Dermis blood vessel endothelial cell (primary cell): ENCODE measurements around the gene RASAL2. TPM values are rescaled to one million over a fixed set of nuclear protein-coding genes. Genes with fewer than 3 reads are reported as not detected.

ENCODE experiments used
- DNase-seq: peaks from one replicate; pipeline ENCODE4 v3.0.0; 2010
- total RNA-seq: library from RNA; depleted of rRNA; stranded (reverse); fragments of >200 nt; gene quantifications from 2 replicates; pipeline ENCODE4 v1.2.3, GENCODE V29; 2014

Gene RASAL2
- total RNA-seq, 1 donor from 2014 or later: 32.2 TPM

DNA sequence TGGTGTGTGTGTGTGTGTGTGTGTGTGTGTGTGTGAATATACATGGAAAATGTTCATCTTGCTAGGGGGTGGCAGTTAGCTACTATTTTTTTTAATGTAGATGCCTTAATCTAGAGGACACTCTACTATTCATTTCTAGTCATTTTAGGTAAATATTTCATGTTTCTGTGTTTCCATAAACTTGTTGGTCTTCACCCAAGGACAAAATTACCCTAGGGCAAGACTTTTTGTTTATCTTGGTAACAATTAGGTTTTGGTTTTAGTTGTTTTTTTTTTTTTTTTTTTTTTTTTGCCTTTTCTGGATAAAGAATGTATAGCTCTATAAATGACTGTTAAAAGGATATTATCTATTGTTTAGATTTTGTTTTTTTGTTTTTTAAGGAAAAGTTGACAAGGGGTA is 370.7 kb downstream of the RASAL2 start:
- DNase-seq: no peak

DNA sequence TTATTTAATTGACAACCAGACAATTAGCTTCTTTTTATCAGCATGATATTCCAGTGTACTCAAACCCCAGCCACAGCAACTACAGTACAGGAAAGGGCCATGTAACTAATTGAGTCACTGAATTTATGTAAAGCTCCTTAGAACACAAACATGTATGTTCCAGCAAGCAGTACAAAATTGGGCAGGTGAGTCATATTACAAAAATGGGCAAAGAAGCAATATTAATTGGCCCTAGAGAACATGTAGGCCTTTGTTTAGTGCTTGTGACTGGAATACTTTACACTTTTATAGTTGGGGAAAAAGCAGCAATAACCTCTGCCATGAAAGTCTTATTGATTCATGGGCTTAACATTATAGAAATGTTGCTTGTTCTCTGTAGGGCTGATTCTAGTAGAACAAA is 371.1 kb downstream of the RASAL2 start:
- peak; percentile 23 for DNase-seq

DNA sequence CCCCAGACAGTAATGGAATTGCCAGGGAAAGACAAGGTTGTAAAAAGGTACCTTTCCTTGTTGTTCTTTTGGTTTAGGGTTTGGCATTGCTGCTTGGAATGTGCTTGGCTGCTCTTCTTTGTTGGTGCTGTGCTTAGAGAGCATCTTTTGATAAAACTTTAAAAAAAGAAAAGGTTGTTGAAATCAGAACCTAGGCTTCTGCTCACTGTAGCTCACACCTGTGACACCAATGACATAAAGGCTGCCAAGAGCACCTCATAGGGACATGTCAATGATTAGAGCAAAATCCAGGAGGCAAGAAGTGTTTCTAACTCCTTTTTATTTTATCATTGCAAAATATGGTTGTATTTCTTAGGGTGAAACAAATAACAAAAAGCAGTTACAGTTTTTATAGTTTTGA is 373.9 kb downstream of the RASAL2 start:
- DNase-seq: no peak

DNA sequence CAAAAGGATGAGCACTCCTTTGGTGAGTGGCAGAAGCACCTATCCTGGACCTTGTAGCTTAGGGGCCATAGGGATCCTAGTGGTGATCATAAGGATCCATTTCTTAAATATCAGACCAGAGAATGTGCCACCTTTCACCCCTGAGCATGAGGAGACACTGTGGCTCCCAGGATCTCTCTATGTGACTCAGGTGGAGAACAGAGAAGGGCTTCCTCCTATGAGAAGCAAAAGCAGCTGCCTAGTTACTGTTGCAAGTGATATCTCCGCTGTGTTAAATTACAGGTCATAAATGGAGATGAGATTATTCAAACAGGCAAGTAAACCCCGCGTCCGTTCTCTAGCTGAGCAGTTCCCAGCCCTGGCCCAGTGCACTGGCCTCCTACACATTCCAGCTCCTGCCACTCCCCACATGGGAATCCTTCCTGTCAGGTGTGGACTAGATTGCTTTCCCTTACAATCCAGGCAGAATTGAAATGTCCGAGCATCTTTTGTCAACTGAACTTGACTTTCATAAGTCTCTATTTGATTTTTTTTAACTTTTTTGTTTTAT is 376.6 kb downstream of the RASAL2 start:
- no peak for DNase-seq

DNA sequence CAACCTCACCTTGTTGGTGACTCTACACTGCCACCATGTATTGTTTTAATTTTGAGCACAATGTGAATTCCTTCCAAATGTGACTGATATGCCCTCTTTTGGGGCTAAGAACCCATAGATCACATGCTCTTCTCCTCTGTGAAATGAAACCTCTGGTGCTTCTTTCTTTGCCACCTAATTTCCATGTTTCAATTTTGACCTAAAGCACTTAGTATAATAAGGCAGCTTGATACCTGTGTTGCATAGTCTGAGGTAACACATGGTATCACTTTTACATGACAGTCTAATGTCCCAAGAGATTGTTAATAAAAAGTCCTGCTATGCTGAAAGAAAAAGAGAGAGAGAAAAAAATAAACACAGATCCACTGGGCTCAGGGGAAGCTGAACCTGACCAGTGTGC is 378.6 kb downstream of the RASAL2 start:
- no peak for DNase-seq

DNA sequence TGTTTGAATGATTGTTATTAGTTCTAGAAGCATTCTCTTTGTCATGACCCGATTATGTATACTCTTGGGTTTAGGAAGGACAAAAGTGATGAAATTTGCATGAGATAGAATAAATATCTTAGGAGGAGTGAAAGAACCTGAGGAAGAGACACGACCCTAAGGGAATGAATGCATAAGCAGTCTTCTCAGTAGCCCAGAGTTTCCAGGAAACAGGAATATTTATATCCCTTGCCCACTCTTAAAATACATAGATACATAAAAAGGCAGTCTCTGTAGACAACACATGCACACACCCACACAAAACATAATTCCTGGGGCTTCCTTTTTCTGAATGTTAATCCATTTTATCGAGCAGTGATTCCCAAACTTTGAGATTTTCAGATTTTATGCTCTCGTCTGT is 383.5 kb downstream of the RASAL2 start:
- DNase-seq: no peak

DNA sequence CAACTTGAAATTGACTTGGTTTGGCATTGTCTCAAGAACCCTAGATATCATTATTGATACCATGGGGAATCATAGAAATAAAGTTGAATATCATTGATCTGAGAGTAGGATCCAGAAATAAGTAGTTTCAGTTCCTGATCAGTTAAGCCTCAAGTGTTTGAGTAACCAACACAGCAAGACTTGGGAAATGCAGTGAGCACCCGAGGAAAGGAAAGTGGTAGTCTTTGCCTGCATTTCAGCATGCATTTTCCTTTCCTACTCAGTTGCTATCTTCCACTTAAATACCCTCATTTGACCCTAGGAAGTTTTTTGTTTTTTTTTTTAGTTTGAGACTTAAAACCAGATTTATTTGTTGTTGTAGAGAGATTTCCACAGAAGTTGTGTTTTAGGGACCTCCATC is 383.9 kb downstream of the RASAL2 start:
- no peak for DNase-seq

DNA sequence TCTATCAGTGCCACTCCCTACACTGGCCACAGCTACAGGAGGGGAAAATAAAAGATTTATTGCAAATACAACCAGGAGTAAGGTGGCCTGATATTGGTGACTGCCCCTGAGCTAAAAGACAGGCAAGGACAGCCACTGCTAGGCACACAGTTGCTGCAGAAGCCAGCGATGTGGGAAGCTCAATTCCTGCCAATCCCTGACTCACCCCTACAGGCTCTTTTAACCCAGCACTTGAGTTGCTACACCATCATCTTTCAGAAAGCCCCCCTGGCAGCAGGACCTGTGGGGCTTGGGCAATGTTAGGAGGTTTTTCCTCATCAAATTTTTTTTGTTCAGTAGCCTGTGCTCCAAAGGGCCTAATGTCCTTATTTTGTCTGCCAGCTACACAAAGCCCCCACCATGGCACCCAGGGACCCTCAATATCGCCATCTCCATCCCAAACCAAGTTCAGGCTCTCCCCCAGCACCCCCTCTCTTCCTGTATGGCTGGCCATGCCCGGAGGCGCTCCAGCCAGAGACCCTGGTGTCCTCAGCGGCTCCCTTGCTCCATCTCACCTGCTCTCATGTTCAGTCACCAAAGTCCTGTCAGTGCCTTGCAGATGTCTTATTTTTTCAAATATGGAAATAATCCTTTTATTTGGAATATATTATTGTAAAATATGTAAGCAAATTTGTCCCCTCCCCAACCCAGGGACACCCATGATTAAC is 389.5 kb downstream of the RASAL2 start:
- DNase-seq: no peak

DNA sequence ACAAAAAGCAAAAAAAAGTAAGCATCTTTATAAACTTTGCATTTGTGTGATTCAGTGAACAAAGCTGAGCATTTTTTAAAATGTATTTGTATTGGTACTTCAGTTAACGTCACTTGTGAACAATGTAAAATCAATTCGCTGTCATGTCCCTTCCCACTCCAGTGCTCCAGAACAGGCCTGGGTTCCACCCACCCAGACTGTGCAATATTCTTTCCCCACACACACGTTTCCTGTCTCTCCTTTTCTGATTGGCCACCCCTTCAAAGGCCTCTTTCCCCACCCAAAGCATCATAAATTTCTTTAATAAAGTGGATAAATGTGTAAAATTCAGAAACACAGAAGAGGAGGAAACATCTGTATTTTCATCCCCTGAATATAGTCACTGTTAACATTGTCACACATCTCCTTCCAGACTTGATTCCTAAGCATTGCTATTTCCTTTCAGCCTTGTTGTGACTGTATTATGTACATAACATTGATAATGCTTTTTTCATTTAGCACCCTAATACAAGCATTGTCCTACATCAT is 390.9 kb downstream of the RASAL2 start:
- peak; percentile 70 for DNase-seq

DNA sequence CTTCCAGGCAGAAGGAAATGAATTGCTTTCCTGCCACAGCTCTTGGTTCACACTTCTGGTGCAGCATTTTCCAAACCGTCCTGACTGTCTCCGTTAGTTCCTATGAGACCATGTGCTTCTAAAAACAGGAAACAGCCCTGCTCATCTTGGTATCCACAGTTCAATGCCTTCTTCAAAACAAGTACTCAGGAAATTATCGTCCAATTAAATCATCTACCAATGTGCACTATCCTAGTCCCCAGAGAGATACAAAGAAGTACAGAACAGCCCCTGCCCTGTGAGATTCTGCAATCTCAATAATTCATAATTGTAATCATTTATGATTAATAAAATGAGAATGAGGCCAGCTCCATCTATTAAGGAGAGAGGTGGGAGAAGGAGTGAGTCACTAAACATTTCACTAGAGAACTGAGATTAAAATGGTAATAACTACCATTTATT is 391.7 kb downstream of the RASAL2 start:
- peak; percentile 60 for DNase-seq

DNA sequence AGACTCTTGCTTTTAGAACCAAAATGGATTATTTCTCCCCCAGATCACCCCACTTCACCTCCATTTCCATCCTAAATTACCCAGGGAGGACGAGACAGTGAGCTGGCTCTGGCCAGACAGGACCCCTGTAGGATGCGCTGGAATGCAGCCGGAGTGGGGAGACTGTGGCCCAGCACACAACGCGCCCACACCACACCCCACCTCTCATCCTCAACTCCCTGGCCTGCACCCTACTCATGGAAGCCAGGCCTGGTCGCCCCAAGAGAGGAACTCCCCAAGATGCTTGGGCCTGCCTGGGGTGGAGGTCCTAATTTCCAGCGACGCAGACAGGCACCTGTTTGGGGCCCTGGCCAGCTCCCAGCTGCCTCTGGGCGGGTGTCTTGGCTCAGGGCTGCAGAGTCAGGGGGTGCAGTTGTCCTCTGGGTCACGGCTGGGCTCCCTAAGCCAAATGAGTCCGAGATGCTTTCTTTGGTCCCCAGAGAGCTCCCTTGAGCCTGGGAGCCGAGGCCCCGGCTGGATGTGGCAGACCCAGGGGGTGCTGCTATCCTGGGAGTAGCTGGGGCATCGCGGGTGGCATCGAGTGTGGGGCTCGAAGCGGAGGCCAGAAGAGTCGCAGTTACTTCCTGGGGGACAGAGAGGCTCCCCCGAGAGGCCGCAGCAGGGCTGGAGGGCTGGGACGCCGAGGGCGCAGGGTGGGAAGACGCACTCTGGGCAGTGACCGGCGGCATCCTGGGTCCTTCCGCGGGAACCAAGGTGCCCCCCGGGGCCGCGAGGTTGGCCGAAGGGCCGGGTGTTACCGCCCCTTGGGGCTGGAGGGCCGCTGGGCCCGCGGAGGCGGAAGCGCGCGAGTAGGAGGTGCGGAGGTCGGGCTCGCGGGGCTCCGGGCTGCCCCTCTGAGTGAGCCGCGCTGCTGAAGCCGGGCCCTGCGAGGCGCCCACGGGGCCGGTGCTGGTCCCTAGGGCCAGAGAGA is 392.5 kb downstream of the RASAL2 start:
- DNase-seq: no peak

DNA sequence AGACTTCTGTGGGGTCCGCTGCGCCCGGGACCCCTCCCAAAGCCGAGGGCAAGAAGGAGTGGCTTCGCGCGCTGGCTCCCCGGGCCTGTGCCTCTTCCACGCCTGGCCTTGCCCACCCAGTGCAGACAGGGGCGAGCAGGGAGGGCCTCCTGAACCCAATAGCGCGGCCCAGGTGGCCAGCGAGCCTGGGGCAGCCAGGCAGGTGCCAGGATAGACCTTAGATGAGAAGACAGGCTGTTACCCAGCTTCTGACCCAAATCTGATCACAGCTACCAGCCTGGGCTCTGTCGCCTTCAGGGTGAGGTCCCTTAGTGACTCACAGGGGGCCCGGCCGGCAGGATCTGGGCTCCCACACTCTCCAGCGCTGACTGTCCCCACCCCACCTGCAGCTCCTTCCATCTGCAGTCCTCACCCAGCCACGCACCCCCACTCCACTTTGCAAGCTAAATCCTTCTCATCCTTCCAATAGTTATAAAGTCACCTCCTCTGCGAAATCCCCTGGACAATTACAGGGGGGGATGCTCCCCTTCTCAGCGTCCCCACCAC is 393.2 kb downstream of the RASAL2 start:
- DNase-seq: no peak

DNA sequence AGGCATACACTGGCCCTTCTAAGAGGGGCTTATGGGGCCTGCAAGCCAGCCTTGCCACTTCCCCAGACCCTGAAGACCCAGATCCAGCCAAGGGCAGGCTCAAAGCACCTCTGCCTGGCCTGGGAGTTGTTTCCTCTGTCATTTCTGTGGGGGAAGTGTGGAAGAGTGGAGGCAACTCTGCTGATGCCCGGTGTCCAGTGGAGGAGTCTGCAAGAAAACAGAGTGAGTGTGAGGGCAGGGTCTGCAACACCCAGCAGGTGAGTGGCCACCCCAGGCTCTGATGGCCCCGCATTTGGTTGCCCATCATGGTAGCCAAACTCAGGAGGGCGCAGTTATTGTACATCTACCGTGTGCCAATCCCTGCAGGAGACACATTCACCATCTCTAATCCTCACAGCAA is 394.5 kb downstream of the RASAL2 start:
- DNase-seq: no peak

DNA sequence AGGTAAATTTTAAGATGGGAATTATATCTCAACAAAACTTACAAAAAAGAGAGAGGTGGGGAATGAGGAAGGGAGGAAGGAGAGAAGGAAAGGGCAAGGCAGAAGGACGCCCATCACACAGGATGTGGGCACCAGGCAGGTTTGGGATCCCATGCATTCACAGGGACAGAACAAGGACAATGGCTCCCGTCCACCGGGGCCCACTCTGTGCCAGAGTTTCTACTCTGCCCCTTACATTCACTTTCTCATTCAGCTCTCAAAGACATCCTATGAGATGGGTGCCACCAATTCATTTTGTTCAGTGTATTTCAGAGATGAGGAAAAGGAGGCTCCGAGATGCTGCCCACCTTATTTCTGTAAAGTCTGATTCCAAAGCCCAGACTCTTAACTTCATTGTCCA is 395.5 kb downstream of the RASAL2 start:
- no peak for DNase-seq

DNA sequence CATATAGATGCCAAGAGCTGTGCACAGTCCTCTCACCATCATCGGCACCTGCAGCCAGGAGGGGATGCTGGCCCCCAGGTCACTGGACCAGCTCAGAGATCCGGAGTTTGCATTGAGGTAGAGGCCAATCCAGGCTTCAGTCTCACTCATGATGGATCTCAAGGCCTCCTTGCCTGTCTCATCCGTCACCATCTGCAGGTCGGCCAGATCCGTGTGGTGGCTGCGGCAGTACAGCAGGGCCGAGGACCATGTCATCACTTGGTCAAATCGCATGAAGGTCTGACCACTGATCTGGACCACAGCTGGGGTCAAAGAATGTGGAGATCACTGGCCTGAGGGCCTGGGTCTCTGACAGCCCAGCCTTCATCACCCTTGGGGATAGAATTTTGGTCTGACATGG is 396.2 kb downstream of the RASAL2 start:
- DNase-seq: no peak

DNA sequence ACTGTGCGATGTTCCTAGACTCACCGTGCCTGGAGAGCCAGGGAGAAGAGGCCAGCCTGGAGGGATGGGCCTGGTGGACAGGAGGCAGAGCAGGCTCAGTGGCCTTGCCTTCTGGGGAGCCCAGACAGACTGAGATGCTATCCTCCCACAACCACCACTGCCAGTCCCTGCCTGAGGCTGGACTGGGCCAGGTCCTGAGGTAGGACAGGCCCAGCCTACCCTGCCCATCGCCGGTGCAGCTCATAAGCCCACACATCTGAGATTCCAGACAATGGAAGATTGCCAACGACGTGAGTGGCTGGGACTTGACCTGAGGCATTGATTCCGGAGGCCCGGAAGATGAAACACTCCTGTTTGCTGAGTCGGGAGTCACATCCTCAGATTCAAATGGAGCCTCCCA is 397.1 kb downstream of the RASAL2 start:
- no peak for DNase-seq

DNA sequence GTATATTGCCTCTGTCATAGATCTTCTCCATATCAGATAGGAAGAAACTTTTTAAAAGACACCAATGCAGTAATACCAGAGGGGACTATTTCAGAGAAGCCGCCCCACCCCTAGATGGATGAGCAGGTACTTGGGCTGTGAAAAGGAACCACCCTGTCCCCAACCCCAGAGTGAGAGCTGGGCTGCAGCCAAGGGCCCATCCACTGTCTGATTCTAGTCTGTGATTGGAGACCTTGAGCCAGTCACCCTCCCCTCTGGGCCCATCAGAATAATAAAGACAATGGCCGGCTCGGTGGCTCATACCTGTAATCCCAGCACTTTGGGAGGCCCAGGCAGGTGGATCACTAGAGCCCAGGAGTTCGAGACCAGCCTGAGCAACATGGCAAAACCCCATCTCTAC is 397.8 kb downstream of the RASAL2 start:
- DNase-seq: no peak

DNA sequence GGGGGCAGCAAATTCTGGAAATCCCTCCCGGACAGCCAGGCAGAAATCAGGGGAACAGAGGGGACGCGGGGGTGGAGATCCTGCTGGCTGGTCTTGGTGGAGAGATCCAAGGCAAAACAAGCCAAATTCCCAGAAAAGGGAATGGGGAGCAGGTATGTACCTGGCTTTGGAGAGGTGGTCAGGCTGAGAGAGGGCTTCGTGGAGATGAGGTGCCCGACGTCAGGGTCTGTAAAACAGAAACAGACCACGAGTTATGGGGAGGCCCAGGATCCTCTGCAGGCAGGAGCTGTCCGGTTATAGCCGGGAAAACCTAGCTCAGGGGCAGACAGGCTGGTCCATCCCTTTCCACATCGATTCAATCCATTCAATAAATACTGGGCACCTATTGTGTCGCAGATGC is 398.4 kb downstream of the RASAL2 start:
- no peak for DNase-seq

DNA sequence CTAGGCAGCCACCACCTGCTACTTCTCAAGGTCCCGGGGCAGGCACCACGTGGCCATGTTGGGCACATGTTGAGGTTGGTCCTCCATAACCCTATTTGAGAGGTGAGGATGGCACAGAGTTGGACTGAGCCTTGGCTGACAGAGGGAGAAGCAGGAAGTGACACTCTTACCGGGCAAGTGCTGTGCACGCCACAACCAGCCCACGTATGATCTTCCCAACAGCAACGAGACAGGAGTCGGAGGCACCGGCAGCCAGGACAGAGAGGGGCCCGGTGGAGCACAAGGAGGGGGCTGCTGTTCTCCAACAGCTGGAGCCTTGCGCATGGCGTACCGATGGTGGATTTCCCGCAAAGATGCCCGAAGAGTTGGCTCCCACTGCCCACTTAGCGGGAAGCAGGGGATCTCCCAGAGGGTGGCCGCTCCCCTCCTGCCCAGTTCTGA is 399.4 kb downstream of the RASAL2 start:
- DNase-seq: no peak

DNA sequence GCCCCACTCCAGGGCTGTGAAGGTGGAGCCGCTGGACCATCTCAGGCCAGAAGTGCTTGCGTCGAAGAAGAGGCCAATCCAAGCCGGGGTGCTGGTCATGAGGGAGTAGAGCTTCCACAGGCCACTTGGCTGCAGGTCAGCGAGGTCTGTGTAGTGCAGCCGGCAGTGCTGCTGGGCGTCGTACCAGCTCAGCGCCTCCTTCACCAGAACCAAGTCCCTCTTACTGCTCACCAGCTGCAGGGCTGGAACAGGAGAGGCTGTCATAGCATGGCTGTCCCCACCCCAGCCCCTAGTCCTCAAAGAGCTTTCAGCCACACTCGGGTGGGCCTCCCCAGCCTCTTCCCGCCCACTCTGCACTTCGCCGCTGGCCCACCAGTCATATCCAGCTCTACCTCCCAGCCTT is 400.7 kb downstream of the RASAL2 start:
- no peak for DNase-seq

DNA sequence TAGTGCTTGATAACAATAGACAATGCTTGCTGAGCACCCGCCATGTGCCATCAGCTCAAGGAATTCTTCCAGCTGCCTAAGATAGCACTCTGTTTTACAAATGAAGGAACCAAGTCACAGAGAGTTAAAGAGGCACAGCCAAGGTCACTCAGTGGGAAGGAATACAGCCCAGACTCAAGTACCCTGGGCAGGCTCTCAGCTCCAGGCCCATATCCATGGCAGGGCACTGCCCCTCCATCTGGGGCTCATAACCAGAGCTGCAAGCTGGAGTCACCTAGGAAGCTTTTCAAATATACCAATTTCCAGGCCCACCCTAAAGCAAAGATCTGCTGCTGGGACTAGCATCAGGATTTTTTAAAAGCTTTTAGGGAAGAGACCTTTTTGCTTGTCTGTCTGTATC is 401.3 kb downstream of the RASAL2 start:
- no peak for DNase-seq

DNA sequence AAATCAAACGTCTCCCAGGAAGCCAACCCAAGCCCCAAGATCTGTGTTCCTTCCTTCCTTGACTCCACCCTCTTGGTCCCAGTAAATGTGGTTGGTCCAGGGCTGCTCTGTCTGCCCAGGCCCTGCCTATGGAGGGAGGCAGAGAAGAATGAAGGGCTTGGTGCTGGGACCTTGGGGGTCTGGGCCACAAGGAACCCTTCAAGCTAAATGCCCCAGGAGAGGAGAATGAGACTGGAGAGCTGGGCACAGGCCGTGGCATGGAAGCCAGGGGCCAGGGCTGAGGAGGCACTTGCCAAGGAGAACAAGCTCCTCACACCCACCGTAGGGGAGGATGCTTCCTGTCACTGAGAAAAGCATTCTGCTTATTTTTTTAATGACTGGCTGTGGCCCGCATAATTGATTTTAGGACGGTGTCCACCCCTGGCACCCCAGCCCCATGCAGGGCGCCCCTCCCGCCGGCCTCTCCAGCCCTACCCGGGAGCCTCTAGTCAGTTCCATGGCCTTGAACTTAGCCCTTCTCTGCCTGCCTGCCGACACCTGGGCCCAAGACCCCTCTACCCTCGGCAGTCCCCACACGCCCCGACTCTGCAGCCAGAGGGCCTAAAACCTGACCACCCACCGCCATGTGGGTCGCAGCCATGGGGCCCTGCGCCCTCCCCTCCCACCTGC is 402.0 kb downstream of the RASAL2 start:
- no peak for DNase-seq
